Kidney (tissue), 14 donors: Measurements from ENCODE around the gene HTR6. TPM values are rescaled to one million over a fixed set of nuclear protein-coding genes. Genes with fewer than 3 reads are reported as not detected.
A peak's percentile ranks its signal among the peaks of the same experiment; 100 is the strongest.

ENCODE experiments used
- DNase-seq, 5 donors: peaks; one replicate each; pipeline ENCODE4 v3.0.0-alpha.2; 2013 to 2020
- FAIRE-seq: peaks from 2 replicates; lab custom pipeline; 2012; peaks lifted over from hg19 to GRCh38; lab: Jason Lieb, UNC
- H3K27ac ChIP-seq, 2 donors: one replicate each; pipeline ENCODE4 v1.7.0; 2013; ENCODE audit warnings: low read depth in 2 of 2, low read length in 2 of 2, inconsistent platforms in 1 of 2
- H3K27me3 ChIP-seq: one replicate; pipeline ENCODE4 v1.7.1; 2013; ENCODE audit warnings: low read length, inconsistent platforms; ENCODE audit not compliant: control insufficient read depth, insufficient read depth
- H3K36me3 ChIP-seq, 3 donors: one replicate each; pipeline versions ENCODE4 v1.7.0 to v1.7.1; 2013; ENCODE audit warnings: low read length in 3 of 3, control low read depth in 1 of 3, inconsistent platforms in 1 of 3; ENCODE audit not compliant: insufficient read depth in 3 of 3, control insufficient read depth in 2 of 3
- H3K4me1 ChIP-seq, 3 donors: one replicate each; pipeline versions ENCODE4 v1.7.0 to v1.7.1; 2013; ENCODE audit warnings: low read length in 3 of 3, inconsistent platforms in 1 of 3, low read depth in 1 of 3; ENCODE audit not compliant: control insufficient read depth in 2 of 3, insufficient read depth in 2 of 3
- H3K4me3 ChIP-seq, 3 donors: one replicate each; pipeline versions ENCODE4 v1.7.0 to v1.8.1; 2013; ENCODE audit warnings: low read length in 3 of 3, control low read depth in 1 of 3, inconsistent platforms in 1 of 3
- H3K9ac ChIP-seq, 3 donors: one replicate each; pipeline versions ENCODE4 v1.7.0 to v1.7.1; 2013; ENCODE audit warnings: low read length in 3 of 3, control low read depth in 1 of 3, inconsistent platforms in 1 of 3
- H3K9me3 ChIP-seq, 3 donors: one replicate each; pipeline versions ENCODE4 v1.7.0 to v1.7.1; 2013; ENCODE audit warnings: low read length in 3 of 3, control low read depth in 1 of 3, inconsistent platforms in 1 of 3; ENCODE audit not compliant: control insufficient read depth in 2 of 3, insufficient read depth in 1 of 3
- intact Hi-C: fragments of 100-400 bp; cut with DNase I; formaldehyde crosslinking; loops from one replicate; pipeline ENCODE4 v1.11.1; 2022
- polyA plus RNA-seq: library from polyadenylated mRNA; stranded (reverse); fragments of 350-450 nt; fragmentation: Illumina TruSeq; extraction: RNeasy Lipid Tissue Mini Kit (QIAGEN cat#74804); gene quantifications from one replicate; pipeline ENCODE4 v1.2.3, GENCODE V29; 2014; ENCODE audit warnings: low read depth, low replicate concordance; ENCODE audit not compliant: insufficient read depth
- total RNA-seq: library from RNA; stranded (reverse); fragmentation: NEBNext Ultra II Directional; extraction: Animal tissue kit (Norgen Biotek cat#: 25700); gene quantifications from one replicate; pipeline ENCODE4 v1.2.1, GENCODE V29; 2021
- TF ChIP-seq, protein P1 (sequence below): IDR thresholded peaks from 3 replicates; pipeline ENCODE4 v1.5.1; 2012; ENCODE audit warnings: mild to moderate bottlenecking, moderate library complexity, borderline replicate concordance; ENCODE audit not compliant: insufficient read depth; ENCODE audit errors: extremely low read depth
- donor health status: control.
- donor health status: control.
- donor health status: control.
- donor health status: control.
- donor health status: control.
- donor health status: DM: yes; HTN: yes; CAD: no.
- donor health status: Normal renal cell carcinoma (clear cell type).

The HTR6 gene
- total and polyA plus RNA-seq, 2 donors from 2014 or later = not detected

DNA sequence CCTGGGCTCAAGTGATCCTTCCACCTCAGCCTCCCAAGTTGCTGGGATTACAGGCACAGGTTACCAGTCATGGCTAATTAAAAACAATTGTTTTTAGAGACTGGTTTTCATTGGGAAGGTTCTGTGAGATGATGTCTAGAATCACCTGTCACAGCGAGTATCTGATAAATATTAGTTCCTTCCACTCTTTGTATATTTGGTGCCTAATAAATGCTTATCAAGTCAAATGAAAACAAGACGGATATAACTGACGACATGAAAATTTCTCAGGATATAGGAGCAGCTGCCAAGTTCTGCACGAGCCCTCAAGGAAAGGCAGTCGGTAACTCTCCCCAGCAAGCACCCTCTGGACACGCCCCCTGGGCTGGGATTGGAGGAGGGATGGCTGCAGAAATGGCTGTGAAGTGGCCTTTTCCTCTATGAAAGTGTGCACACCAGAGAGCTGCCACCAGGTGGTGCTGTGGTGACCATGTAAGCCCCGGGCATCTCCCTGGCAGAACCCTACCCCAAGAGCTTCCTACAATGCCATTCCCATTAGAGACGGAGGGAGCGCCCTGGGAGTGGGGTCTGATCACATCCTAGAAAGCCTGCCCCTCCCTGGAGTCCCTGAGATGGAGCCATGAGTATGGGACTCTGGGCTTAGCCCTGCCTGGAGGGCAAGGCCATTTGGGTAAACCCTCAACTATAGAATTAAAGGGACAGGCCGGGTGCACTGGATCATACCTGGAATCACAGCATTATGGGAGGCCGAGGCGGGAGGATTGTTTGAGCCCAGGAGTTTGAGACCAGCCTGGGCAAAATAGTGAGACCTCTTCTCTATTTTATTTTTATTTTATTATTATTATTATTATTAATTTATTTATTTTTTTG is 50.9 kb downstream of the HTR6 start:
- no peaks in the 10 kb centered on the region for H3K36me3 ChIP-seq
- no peaks in the 10 kb centered on the region for H3K27me3 ChIP-seq
- TF ChIP-seq, protein P1, sequence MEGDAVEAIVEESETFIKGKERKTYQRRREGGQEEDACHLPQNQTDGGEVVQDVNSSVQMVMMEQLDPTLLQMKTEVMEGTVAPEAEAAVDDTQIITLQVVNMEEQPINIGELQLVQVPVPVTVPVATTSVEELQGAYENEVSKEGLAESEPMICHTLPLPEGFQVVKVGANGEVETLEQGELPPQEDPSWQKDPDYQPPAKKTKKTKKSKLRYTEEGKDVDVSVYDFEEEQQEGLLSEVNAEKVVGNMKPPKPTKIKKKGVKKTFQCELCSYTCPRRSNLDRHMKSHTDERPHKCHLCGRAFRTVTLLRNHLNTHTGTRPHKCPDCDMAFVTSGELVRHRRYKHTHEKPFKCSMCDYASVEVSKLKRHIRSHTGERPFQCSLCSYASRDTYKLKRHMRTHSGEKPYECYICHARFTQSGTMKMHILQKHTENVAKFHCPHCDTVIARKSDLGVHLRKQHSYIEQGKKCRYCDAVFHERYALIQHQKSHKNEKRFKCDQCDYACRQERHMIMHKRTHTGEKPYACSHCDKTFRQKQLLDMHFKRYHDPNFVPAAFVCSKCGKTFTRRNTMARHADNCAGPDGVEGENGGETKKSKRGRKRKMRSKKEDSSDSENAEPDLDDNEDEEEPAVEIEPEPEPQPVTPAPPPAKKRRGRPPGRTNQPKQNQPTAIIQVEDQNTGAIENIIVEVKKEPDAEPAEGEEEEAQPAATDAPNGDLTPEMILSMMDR = peak; percentile 78
- H3K4me3 ChIP-seq = no peak overlapping the region
- H3K9ac ChIP-seq = no peak overlapping the region
- FAIRE-seq (peak; percentile 78), DNase-seq (peak; percentile 95 to 97 (median 97))
- H3K9me3 ChIP-seq = no peaks in the 10 kb centered on the region
- H3K4me1 ChIP-seq = no peaks in the 10 kb centered on the region
- peak overlapping the region in 1 of 2 donors; percentile 6 for H3K27ac ChIP-seq
- intact Hi-C loops = no loop called here

- Histone ChIP-seq H3K27ac (peak overlapping the region in 1 of 2 donors; percentile 54), H3K4me3 (no peak overlapping the region), H3K4me1 (no peaks in the 10 kb centered on the region), H3K9ac (no peak overlapping the region), H3K9me3 (no peaks in the 10 kb centered on the region), H3K36me3 (no peaks in the 10 kb centered on the region), H3K27me3 (no peaks in the 10 kb centered on the region)
- FAIRE-seq = no peak
- intact Hi-C loops = no loop called here
- TF ChIP-seq, protein P1 = no peak
- DNase-seq = no peak
These were observed 52.8 kb downstream of the HTR6 start for GRCh38 chr1:19717467-19717866.

DNA sequence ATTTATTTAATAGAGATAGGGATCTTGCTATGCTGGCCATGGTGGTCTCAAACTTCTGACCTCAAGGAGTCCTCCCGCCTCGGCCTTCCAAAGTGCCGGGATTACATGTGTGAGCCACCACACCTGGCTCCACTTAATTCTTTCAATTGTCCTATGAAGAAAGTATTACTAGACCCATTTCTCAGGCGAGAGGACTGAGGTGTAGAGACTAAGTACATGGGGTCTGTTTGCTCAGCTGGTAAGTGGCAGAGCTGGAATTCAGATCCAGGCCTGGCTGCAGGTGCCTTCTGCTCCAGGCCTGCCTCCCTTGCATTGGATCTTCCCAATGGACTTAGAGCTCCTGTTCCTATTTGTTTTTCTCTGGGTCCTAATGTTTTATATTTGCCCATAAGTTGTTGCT is 55.5 kb downstream of the HTR6 start:
- FAIRE-seq (no peak), DNase-seq (no peak)
- intact Hi-C loops = no loop called here
- no peak overlapping the region for H3K9ac ChIP-seq
- H3K36me3 ChIP-seq = no peaks in the 10 kb centered on the region
- no peak overlapping the region for H3K27ac ChIP-seq
- H3K4me3 ChIP-seq = no peak overlapping the region
- TF ChIP-seq, protein P1 = no peak
- no peaks in the 10 kb centered on the region for H3K9me3 ChIP-seq
- no peaks in the 10 kb centered on the region for H3K27me3 ChIP-seq
- H3K4me1 ChIP-seq = no peaks in the 10 kb centered on the region
